GM12878 (cell line): ENCODE data around the gene FNIP1. TPM values are rescaled to one million over a fixed set of nuclear protein-coding genes. Genes with fewer than 3 reads are reported as not detected.

Experiments
- ATAC-seq: fragments of 200-7000 bp; cut with Tn5 transposase; 3 replicates; pipeline ENCODE4 v1.9.1; 2020; ENCODE audit warnings: mild to moderate bottlenecking, moderate library complexity
- BruUV-seq: library from RNA; stranded (reverse); fragments of 400-500 nt; replicated peaks from 2 replicates; lab custom pipeline; 2021; lab: Mats Ljungman, UMichigan
- CTCF ChIA-PET: fragments of 300-600 bp; sonication (Branson Sonifier 250); formaldehyde crosslinking; extraction: SDS; loops from one replicate; lab custom pipeline; 2021; ENCODE audit warnings: inconsistent platforms; lab: Yijun Ruan, JAX
- POLR2A ChIA-PET: fragments of 350-600 bp; formaldehyde crosslinking; extraction: SDS; loops from one replicate; lab custom pipeline; 2021; ENCODE audit warnings: inconsistent platforms; lab: Charles Lee
- RAD21 ChIA-PET: fragments of 300-600 bp; sonication (Branson Sonifier 250); formaldehyde crosslinking; loops from one replicate; lab custom pipeline; 2023; ENCODE audit warnings: antibody characterized with exemption; ENCODE audit not compliant: unreplicated experiment; lab: Charles Lee
- SMC1A ChIA-PET: fragments of 300-600 bp; sonication (Branson Sonifier 250); formaldehyde crosslinking; loops from one replicate; lab custom pipeline; 2023; ENCODE audit not compliant: unreplicated experiment, uncharacterized antibody; lab: Charles Lee
- DNase-seq: peaks from one replicate; pipeline ENCODE4 v3.0.0-alpha.2; 2011; ENCODE audit warnings: low read depth, low spot score
- FAIRE-seq: peaks from 3 replicates; lab custom pipeline; 2011; peaks lifted over from hg19 to GRCh38; lab: Jason Lieb, UNC
- H2AFZ ChIP-seq: 2 replicates; pipeline ENCODE4 v1.6.0; 2011; ENCODE audit warnings: low read depth, low read length, control low read depth; ENCODE audit not compliant: control insufficient read depth
- H3K27ac ChIP-seq: 2 replicates; pipeline ENCODE4 v1.5.1; 2011; ENCODE audit warnings: control low read depth; ENCODE audit not compliant: control insufficient read depth, insufficient read depth
- H3K27me3 ChIP-seq, 2 experiments: replicated peaks in 1 of 2; 2 replicates each; pipeline versions ENCODE4 v1.6.0 to v1.6.1; 2011; ENCODE audit warnings: low read length in 1 of 2; ENCODE audit not compliant: control insufficient read depth in 2 of 2, insufficient read depth in 2 of 2
- H3K36me3 ChIP-seq, 2 experiments: 2 replicates each; pipeline ENCODE4 v1.5.1; 2011; ENCODE audit warnings: low read length in 1 of 2; ENCODE audit not compliant: control insufficient read depth in 2 of 2, insufficient read depth in 2 of 2
- H3K4me1 ChIP-seq: 2 replicates; pipeline ENCODE4 v1.6.1; 2011; ENCODE audit warnings: mild to moderate bottlenecking, low read length, moderate library complexity, mixed read lengths; ENCODE audit not compliant: control insufficient read depth, insufficient read depth
- H3K4me2 ChIP-seq: 2 replicates; pipeline ENCODE4 v1.6.0; 2011; ENCODE audit warnings: control low read depth; ENCODE audit not compliant: control insufficient read depth, insufficient read depth
- H3K4me3 ChIP-seq: fragments of 200-600 bp; sonication (generic); 2 replicates; pipeline ENCODE4 v1.5.1; 2016
- H3K79me2 ChIP-seq: 2 replicates; pipeline ENCODE4 v1.6.0; 2011; ENCODE audit warnings: low read length; ENCODE audit not compliant: control insufficient read depth, insufficient read depth
- H3K9ac ChIP-seq: 2 replicates; pipeline ENCODE4 v1.8.0; 2011; ENCODE audit warnings: low read length, control low read depth, mixed read lengths; ENCODE audit not compliant: control insufficient read depth, insufficient read depth
- H3K9me3 ChIP-seq: replicated peaks from 3 replicates; pipeline ENCODE4 v1.5.1; 2011; ENCODE audit warnings: mild to moderate bottlenecking, low read length; ENCODE audit not compliant: control insufficient read depth, insufficient read depth
- H4K20me1 ChIP-seq: 2 replicates; pipeline ENCODE4 v1.6.0; 2011; ENCODE audit not compliant: control insufficient read depth, insufficient read depth
- BACH1 ChIP-seq: fragments of 450-650 bp; IDR thresholded peaks from 2 replicates; pipeline ENCODE4 v1.6.1; 2017; ENCODE audit warnings: mild to moderate bottlenecking, borderline replicate concordance
- EP300 ChIP-seq, 2 experiments: fragments of 150-350 bp in 1 of 2; IDR thresholded peaks; 2 replicates each; pipeline ENCODE4 v1.6.1; 2011 to 2012; ENCODE audit warnings: low read depth in 2 of 2, low read length in 2 of 2, borderline replicate concordance in 1 of 2, improper control_type of control experiment in 1 of 2, inconsistent platforms in 1 of 2; ENCODE audit not compliant: control insufficient read depth in 1 of 2
- EZH2 ChIP-seq: IDR thresholded peaks from 2 replicates; pipeline ENCODE4 v1.6.1; 2012; ENCODE audit warnings: low read depth, mild to moderate bottlenecking, control low read depth, inconsistent platforms, low read length, borderline replicate concordance; ENCODE audit not compliant: control insufficient read depth
- POLR2A ChIP-seq: IDR thresholded peaks from 2 replicates; pipeline ENCODE4 v1.6.1; 2011; ENCODE audit warnings: low read depth, mild to moderate bottlenecking, low read length
- RCOR1 ChIP-seq: conservative IDR thresholded peaks from 2 replicates; pipeline ENCODE4 v1.6.1; 2012; ENCODE audit warnings: low read depth, low read length, improper control_type of control experiment
- SMAD1 ChIP-seq: fragments of 450-650 bp; IDR thresholded peaks from 2 replicates; pipeline ENCODE4 v1.6.1; 2018; ENCODE audit warnings: mild to moderate bottlenecking, low read depth; ENCODE audit not compliant: partially characterized antibody
- SMARCA5 ChIP-seq: fragments of 450-650 bp; IDR thresholded peaks from 2 replicates; pipeline ENCODE4 v1.6.1; 2017; ENCODE audit warnings: mild to moderate bottlenecking
- TAF1 ChIP-seq: IDR thresholded peaks from 2 replicates; pipeline ENCODE4 v1.6.1; 2011; ENCODE audit warnings: mild to moderate bottlenecking, low read depth, low read length, borderline replicate concordance
- TARDBP ChIP-seq: IDR thresholded peaks from 2 replicates; pipeline ENCODE4 v1.6.1; 2016; ENCODE audit warnings: borderline replicate concordance
- TCF7 ChIP-seq: IDR thresholded peaks from 2 replicates; pipeline ENCODE4 v1.6.1; 2014; ENCODE audit warnings: antibody characterized with exemption, borderline replicate concordance
- whole genome bisulfite sequencing: methylation state at CpG from one replicate; pipeline ENCODE4 v1.1.6; 2016; ENCODE audit warnings: low lambda C conversion rate; ENCODE audit not compliant: insufficient replicate concordance, insufficient coverage; ENCODE audit errors: missing lambda C conversion rate; 5-methylcytosine and 5-hydroxymethylcytosine counted together
- in situ Hi-C: fragments of 300-500 bp; cut with MboI; formaldehyde crosslinking; loops from 9 replicates; pipeline ENCODE4 v1.14.3; 2018; ENCODE audit warnings: mixed read lengths
- intact Hi-C: fragments of 100-400 bp; cut with micrococcal nuclease; formaldehyde crosslinking; loops from one replicate; pipeline ENCODE4 v1.14.2; 2022; ENCODE audit not compliant: unreplicated experiment
- polyA plus RNA-seq, 11 experiments: library from polyadenylated mRNA; depleted of rRNA in 4 of 11; unstranded in 6 of 11; stranded (reverse) in 5 of 11; fragments of >200 nt; fragmentation: Nextera tagmentation in 4 of 11; fragmentation: Illumina TruSeq in 1 of 11; extraction: Ambion mirVana in 4 of 11; extraction: Trizol in 1 of 11; gene quantifications; 1 replicate in 1 of 11; 2 replicates in 10 of 11; pipeline versions ENCODE4 v1.2.1 to v1.2.3, GENCODE V29; 2011 to 2016; ENCODE audit warnings: inconsistent platforms in 2 of 11, missing spikeins in 2 of 11, low read depth in 1 of 11
- total RNA-seq, 4 experiments: library from RNA; depleted of rRNA in 3 of 4; stranded (reverse); fragments of >200 nt in 3 of 4; fragmentation: Illumina TruSeq in 1 of 4; extraction: Trizol in 1 of 4; gene quantifications; 2 replicates each; pipeline versions ENCODE4 v1.2.1 to v1.2.3, GENCODE V29; 2013 to 2021
- TF ChIP-seq, protein P1 (sequence below): fragments of 450-650 bp; conservative IDR thresholded peaks from 2 replicates; pipeline ENCODE4 v1.6.1; 2017; ENCODE audit warnings: mild to moderate bottlenecking, moderate library complexity
- TF ChIP-seq, protein P2 (sequence below): IDR thresholded peaks from 2 replicates; pipeline ENCODE4 v1.6.1; 2012; ENCODE audit warnings: mild to moderate bottlenecking, low read depth, low read length
- TF ChIP-seq, protein P3 (sequence below): IDR thresholded peaks from 2 replicates; pipeline ENCODE4 v1.6.1; 2012; ENCODE audit warnings: improper control_type of control experiment, low read depth, low read length; ENCODE audit not compliant: insufficient replicate concordance

The FNIP1 gene
- total and polyA plus RNA-seq, 10 of the 15 experiments (the other 5 are each of a cell fraction or from before 2014, with no cell fraction given): 4.3 to 18.0 (median 14.0) TPM

DNA sequence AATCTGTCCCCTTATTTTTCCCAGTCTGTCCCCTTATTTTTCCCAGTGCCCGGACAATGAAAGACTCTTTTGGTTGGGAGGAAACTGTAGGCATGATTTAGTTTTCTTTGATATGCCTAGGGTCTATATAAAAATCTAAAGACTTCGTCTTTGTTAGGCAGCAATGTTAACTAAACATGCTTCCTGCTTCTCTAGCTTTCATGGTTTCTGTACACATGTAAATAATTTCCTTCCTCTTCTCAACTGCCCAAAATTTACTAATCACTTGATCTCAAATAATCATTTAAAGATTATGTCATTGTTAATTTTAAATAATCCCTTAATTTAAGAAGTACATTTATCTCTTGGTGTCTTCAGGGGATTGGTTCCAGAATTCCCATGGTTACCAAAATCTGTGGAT, 114.0 kb downstream of the FNIP1 start:
- ChIA-PET POLR2A (no interaction called here), CTCF (no interaction called here), RAD21 (no interaction called here), SMC1A (no interaction called here)
- H3K27ac ChIP-seq: no peak overlapping the region
- no peaks in the 10 kb centered on the region for H4K20me1 ChIP-seq
- ATAC-seq: no peak
- DNase-seq: no peak
- no peaks in the 10 kb centered on the region for H3K9me3 ChIP-seq
- 25% methylated on average over 2 of the region's 2 CpGs for WGBS
- no peaks in the 10 kb centered on the region for H3K27me3 ChIP-seq
- no peak overlapping the region for H3K4me3 ChIP-seq
- H3K79me2 ChIP-seq: no peaks in the 10 kb centered on the region
- no peak overlapping the region for H3K9ac ChIP-seq
- peaks cover 0 to 4% of the 10 kb centered on the region in 2 experiments; a peak in 1 of 4 replicates for H3K36me3 ChIP-seq
- H2AFZ ChIP-seq: no peak overlapping the region
- no peak for TF ChIP-seq TCF7
- no peak for TF ChIP-seq SMARCA5
- TF ChIP-seq, protein P1, sequence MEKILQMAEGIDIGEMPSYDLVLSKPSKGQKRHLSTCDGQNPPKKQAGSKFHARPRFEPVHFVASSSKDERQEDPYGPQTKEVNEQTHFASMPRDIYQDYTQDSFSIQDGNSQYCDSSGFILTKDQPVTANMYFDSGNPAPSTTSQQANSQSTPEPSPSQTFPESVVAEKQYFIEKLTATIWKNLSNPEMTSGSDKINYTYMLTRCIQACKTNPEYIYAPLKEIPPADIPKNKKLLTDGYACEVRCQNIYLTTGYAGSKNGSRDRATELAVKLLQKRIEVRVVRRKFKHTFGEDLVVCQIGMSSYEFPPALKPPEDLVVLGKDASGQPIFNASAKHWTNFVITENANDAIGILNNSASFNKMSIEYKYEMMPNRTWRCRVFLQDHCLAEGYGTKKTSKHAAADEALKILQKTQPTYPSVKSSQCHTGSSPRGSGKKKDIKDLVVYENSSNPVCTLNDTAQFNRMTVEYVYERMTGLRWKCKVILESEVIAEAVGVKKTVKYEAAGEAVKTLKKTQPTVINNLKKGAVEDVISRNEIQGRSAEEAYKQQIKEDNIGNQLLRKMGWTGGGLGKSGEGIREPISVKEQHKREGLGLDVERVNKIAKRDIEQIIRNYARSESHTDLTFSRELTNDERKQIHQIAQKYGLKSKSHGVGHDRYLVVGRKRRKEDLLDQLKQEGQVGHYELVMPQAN: no peak
- TF ChIP-seq, protein P2, sequence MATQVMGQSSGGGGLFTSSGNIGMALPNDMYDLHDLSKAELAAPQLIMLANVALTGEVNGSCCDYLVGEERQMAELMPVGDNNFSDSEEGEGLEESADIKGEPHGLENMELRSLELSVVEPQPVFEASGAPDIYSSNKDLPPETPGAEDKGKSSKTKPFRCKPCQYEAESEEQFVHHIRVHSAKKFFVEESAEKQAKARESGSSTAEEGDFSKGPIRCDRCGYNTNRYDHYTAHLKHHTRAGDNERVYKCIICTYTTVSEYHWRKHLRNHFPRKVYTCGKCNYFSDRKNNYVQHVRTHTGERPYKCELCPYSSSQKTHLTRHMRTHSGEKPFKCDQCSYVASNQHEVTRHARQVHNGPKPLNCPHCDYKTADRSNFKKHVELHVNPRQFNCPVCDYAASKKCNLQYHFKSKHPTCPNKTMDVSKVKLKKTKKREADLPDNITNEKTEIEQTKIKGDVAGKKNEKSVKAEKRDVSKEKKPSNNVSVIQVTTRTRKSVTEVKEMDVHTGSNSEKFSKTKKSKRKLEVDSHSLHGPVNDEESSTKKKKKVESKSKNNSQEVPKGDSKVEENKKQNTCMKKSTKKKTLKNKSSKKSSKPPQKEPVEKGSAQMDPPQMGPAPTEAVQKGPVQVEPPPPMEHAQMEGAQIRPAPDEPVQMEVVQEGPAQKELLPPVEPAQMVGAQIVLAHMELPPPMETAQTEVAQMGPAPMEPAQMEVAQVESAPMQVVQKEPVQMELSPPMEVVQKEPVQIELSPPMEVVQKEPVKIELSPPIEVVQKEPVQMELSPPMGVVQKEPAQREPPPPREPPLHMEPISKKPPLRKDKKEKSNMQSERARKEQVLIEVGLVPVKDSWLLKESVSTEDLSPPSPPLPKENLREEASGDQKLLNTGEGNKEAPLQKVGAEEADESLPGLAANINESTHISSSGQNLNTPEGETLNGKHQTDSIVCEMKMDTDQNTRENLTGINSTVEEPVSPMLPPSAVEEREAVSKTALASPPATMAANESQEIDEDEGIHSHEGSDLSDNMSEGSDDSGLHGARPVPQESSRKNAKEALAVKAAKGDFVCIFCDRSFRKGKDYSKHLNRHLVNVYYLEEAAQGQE: no peak
- TF ChIP-seq TAF1: no peak
- no peak for TF ChIP-seq POLR2A
- no peak for TF ChIP-seq TARDBP
- no peak for TF ChIP-seq SMAD1
- TF ChIP-seq, protein P3, sequence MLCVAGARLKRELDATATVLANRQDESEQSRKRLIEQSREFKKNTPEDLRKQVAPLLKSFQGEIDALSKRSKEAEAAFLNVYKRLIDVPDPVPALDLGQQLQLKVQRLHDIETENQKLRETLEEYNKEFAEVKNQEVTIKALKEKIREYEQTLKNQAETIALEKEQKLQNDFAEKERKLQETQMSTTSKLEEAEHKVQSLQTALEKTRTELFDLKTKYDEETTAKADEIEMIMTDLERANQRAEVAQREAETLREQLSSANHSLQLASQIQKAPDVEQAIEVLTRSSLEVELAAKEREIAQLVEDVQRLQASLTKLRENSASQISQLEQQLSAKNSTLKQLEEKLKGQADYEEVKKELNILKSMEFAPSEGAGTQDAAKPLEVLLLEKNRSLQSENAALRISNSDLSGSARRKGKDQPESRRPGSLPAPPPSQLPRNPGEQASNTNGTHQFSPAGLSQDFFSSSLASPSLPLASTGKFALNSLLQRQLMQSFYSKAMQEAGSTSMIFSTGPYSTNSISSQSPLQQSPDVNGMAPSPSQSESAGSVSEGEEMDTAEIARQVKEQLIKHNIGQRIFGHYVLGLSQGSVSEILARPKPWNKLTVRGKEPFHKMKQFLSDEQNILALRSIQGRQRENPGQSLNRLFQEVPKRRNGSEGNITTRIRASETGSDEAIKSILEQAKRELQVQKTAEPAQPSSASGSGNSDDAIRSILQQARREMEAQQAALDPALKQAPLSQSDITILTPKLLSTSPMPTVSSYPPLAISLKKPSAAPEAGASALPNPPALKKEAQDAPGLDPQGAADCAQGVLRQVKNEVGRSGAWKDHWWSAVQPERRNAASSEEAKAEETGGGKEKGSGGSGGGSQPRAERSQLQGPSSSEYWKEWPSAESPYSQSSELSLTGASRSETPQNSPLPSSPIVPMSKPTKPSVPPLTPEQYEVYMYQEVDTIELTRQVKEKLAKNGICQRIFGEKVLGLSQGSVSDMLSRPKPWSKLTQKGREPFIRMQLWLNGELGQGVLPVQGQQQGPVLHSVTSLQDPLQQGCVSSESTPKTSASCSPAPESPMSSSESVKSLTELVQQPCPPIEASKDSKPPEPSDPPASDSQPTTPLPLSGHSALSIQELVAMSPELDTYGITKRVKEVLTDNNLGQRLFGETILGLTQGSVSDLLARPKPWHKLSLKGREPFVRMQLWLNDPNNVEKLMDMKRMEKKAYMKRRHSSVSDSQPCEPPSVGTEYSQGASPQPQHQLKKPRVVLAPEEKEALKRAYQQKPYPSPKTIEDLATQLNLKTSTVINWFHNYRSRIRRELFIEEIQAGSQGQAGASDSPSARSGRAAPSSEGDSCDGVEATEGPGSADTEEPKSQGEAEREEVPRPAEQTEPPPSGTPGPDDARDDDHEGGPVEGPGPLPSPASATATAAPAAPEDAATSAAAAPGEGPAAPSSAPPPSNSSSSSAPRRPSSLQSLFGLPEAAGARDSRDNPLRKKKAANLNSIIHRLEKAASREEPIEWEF: no peak
- TF ChIP-seq EZH2: no peak
- TF ChIP-seq EP300 (IDR thresholded peaks at IDR 0.05; ENCODE audit: borderline replicate concordance in 1 of 2, control insufficient read depth in 1 of 2, low read depth in 2 of 2, low read length in 2 of 2): no peak
- no peak for TF ChIP-seq RCOR1
- no peak for TF ChIP-seq BACH1
- 0 out of 2 replicates have a peak overlapping the region, but pooled peaks have one; percentile 11 for H3K4me2 ChIP-seq
- no TSS peak for BruUV-seq
- FAIRE-seq: no peak
- 0 out of 2 replicates have a peak, but pooled peaks cover 3% of the 10 kb centered on the region for H3K4me1 ChIP-seq
- in situ Hi-C loops: no loop called here
- intact Hi-C loops: no loop called here
